Neural cell (in vitro differentiated cells): ENCODE data around the gene ZSWIM6. TPM values are rescaled to one million over a fixed set of nuclear protein-coding genes. Genes with fewer than 3 reads are reported as not detected.

Experiments used
- H2AFZ ChIP-seq: fragments of 200-600, 300-800 bp; sonication (generic), shearing (Covaris generic); 2 replicates; pipeline ENCODE4 v1.6.0; 2014; ENCODE audit warnings: low read depth, mild to moderate bottlenecking, antibody characterized with exemption, low read length, moderate library complexity
- H3F3A ChIP-seq: fragments of 200-600 bp; shearing (Covaris generic); 2 replicates; pipeline ENCODE4 v1.6.1; 2016; ENCODE audit warnings: mild to moderate bottlenecking, moderate library complexity, mixed read lengths, antibody characterized with exemption, low read length; ENCODE audit not compliant: insufficient read depth, poor library complexity, severe bottlenecking
- H3K27ac ChIP-seq: fragments of 200-600, 300-800 bp; sonication (generic), shearing (Covaris generic); 2 replicates; pipeline ENCODE4 v1.5.1; 2014; ENCODE audit warnings: mild to moderate bottlenecking, low read length, moderate library complexity
- H3K27me3 ChIP-seq: fragments of 300-800, 200-600 bp; sonication (generic), shearing (Covaris generic); 2 replicates; pipeline ENCODE4 v1.6.0; 2014; ENCODE audit warnings: mild to moderate bottlenecking, low read depth, low read length, moderate library complexity; ENCODE audit not compliant: insufficient read depth
- H3K36me3 ChIP-seq: fragments of 300-800, 200-600 bp; sonication (generic), shearing (Covaris generic); 2 replicates; pipeline ENCODE4 v1.5.1; 2014; ENCODE audit warnings: mild to moderate bottlenecking, antibody characterized with exemption, low read length, moderate library complexity; ENCODE audit not compliant: insufficient read depth
- H3K4me2 ChIP-seq: fragments of 300-800, 200-600 bp; sonication (generic), shearing (Covaris generic); 2 replicates; pipeline ENCODE4 v1.6.0; 2014; ENCODE audit warnings: mild to moderate bottlenecking, low read length
- H3K4me3 ChIP-seq: fragments of 300-800, 200-600 bp; sonication (generic), shearing (Covaris generic); 2 replicates; pipeline ENCODE4 v1.5.1; 2014; ENCODE audit warnings: mild to moderate bottlenecking, low read length, moderate library complexity
- H3K79me2 ChIP-seq: fragments of 200-600 bp; shearing (Covaris generic); replicated peaks from 2 replicates; pipeline ENCODE4 v1.6.0; 2014; ENCODE audit warnings: mild to moderate bottlenecking, low read length, moderate library complexity; ENCODE audit not compliant: insufficient read depth
- H3K9ac ChIP-seq: fragments of 300-800, 200-600 bp; sonication (generic), shearing (Covaris generic); 2 replicates; pipeline ENCODE4 v1.6.1; 2016; ENCODE audit warnings: mild to moderate bottlenecking, low read length, mixed read lengths
- H3K9me2 ChIP-seq: fragments of 200-600 bp; shearing (Covaris generic); 2 replicates; pipeline ENCODE4 v1.6.1; 2016; ENCODE audit warnings: mild to moderate bottlenecking, low read length, mixed read lengths; ENCODE audit not compliant: insufficient read depth
- H3K9me3 ChIP-seq: fragments of 200-600, 300-800 bp; sonication (generic), shearing (Covaris generic); 2 replicates; pipeline ENCODE4 v1.6.1; 2016; ENCODE audit warnings: mild to moderate bottlenecking, mixed run types, low read length, moderate library complexity, mixed read lengths
- H4K20me1 ChIP-seq: fragments of 200-600 bp; shearing (Covaris generic); 2 replicates; pipeline ENCODE4 v1.6.1; 2016; ENCODE audit warnings: mild to moderate bottlenecking, mixed run types; ENCODE audit not compliant: insufficient read depth
- CTCF ChIP-seq: fragments of 450-650 bp; IDR thresholded peaks from 2 replicates; pipeline ENCODE4 v1.5.1; 2014; ENCODE audit warnings: antibody characterized with exemption, mild to moderate bottlenecking, moderate library complexity; ENCODE audit not compliant: poor library complexity, severe bottlenecking
- EP300 ChIP-seq: fragments of 450-650 bp; conservative IDR thresholded peaks from 2 replicates; pipeline ENCODE4 v1.6.1; 2014; ENCODE audit warnings: antibody characterized with exemption, mild to moderate bottlenecking, moderate library complexity; ENCODE audit not compliant: poor library complexity, severe bottlenecking
- EZH2 ChIP-seq: fragments of 200-600, 300-800 bp; shearing (Covaris generic), sonication (generic); IDR thresholded peaks from 2 replicates; pipeline ENCODE4 v1.6.1; 2014; ENCODE audit warnings: antibody characterized with exemption, low read length, borderline replicate concordance, mild to moderate bottlenecking; ENCODE audit not compliant: insufficient read depth, poor library complexity, severe bottlenecking
- MXI1 ChIP-seq: fragments of 450-650 bp; conservative IDR thresholded peaks from 2 replicates; pipeline ENCODE4 v1.6.1; 2014; ENCODE audit warnings: antibody characterized with exemption, mild to moderate bottlenecking; ENCODE audit not compliant: poor library complexity, severe bottlenecking
- POLR2AphosphoS5 ChIP-seq: IDR thresholded peaks from 2 replicates; pipeline ENCODE4 v1.6.1; 2012
- RAD21 ChIP-seq: fragments of 450-650 bp; conservative IDR thresholded peaks from 2 replicates; pipeline ENCODE4 v1.6.1; 2014; ENCODE audit warnings: antibody characterized with exemption, mild to moderate bottlenecking, moderate library complexity
- REST ChIP-seq: IDR thresholded peaks from 2 replicates; pipeline ENCODE4 v1.6.1; 2012; ENCODE audit warnings: borderline replicate concordance
- SMC3 ChIP-seq: fragments of 450-650 bp; conservative IDR thresholded peaks from 2 replicates; pipeline ENCODE4 v1.6.1; 2014; ENCODE audit warnings: antibody characterized with exemption, mild to moderate bottlenecking, moderate library complexity; ENCODE audit not compliant: poor library complexity
- polyA plus RNA-seq: library from polyadenylated mRNA; depleted of rRNA; stranded (reverse); fragments of >200 nt; gene quantifications from 2 replicates; pipeline ENCODE4 v1.2.3, GENCODE V29; 2014

Gene ZSWIM6
- polyA plus RNA-seq, 1 donor from 2014 or later, result 43.6 TPM

GRCh38 chr5:61477788-61478187 lies 145.7 kb downstream of the ZSWIM6 start:
- Histone ChIP-seq H3K4me2 (peak overlapping the region; percentile 2), H4K20me1 (no peaks in the 10 kb centered on the region), H3K27me3 (no peaks in the 10 kb centered on the region), H3F3A (no peaks in the 10 kb centered on the region), H3K79me2 (peaks cover 84% of the 10 kb centered on the region), H3K4me3 (peak overlapping the region; percentile 14), H3K36me3 (peaks cover 8% of the 10 kb centered on the region), H3K9me3 (no peaks in the 10 kb centered on the region), H2AFZ (no peak overlapping the region), H3K9me2 (no peaks in the 10 kb centered on the region), H3K27ac (peak overlapping the region; percentile 58), H3K9ac (no peak overlapping the region)
- no peak for TF ChIP-seq REST
- TF ChIP-seq CTCF, result no peak
- TF ChIP-seq EP300, result peak; percentile 89
- peak; percentile 53 for TF ChIP-seq POLR2AphosphoS5
- no peak for TF ChIP-seq SMC3

- Histone ChIP-seq H3F3A (no peaks in the 10 kb centered on the region), H3K4me2 (no peak overlapping the region), H3K27ac (no peak overlapping the region), H4K20me1 (no peaks in the 10 kb centered on the region), H3K36me3 (no peaks in the 10 kb centered on the region), H2AFZ (no peak overlapping the region), H3K27me3 (no peaks in the 10 kb centered on the region), H3K9me2 (no peaks in the 10 kb centered on the region), H3K9ac (no peak overlapping the region), H3K79me2 (peaks cover 74% of the 10 kb centered on the region), H3K4me3 (no peak overlapping the region), H3K9me3 (no peaks in the 10 kb centered on the region)
- TF ChIP-seq EZH2 (no peak), MXI1 (no peak)
Measured at GRCh38 chr5:61479850-61480614, 148.0 kb downstream of the ZSWIM6 start.

- H2AFZ ChIP-seq, result no peak overlapping the region
- H3F3A ChIP-seq, result no peaks in the 10 kb centered on the region
- TF ChIP-seq REST (no peak), RAD21 (no peak), MXI1 (no peak), EP300 (no peak), POLR2AphosphoS5 (no peak), CTCF (no peak), SMC3 (no peak)
- no peak overlapping the region for H3K9ac ChIP-seq
- H3K27ac ChIP-seq, result no peak overlapping the region
- no peaks in the 10 kb centered on the region for H4K20me1 ChIP-seq
- H3K79me2 ChIP-seq, result peaks cover 73% of the 10 kb centered on the region
- H3K36me3 ChIP-seq, result peaks cover 3% of the 10 kb centered on the region
- H3K4me2 ChIP-seq, result no peak overlapping the region
- no peak overlapping the region for H3K4me3 ChIP-seq
- no peaks in the 10 kb centered on the region for H3K9me2 ChIP-seq
- H3K27me3 ChIP-seq, result no peaks in the 10 kb centered on the region
- H3K9me3 ChIP-seq, result no peaks in the 10 kb centered on the region
Measured at GRCh38 chr5:61482980-61483379, 150.9 kb downstream of the ZSWIM6 start.
